HL-60 (cell line): ENCODE measurements around the gene PTPN3.

Experiments
- DNase-seq, 2 experiments: peaks; one replicate each; pipeline ENCODE4 v3.0.0-alpha.2; 2010 to 2020; ENCODE audit warnings: low read depth in 1 of 2, low spot score in 1 of 2
- H3K27ac ChIP-seq: fragments of 250-450 bp; sonication (Bioruptor Pico); replicated peaks from 2 replicates; pipeline ENCODE4 v1.5.1; 2020; ENCODE audit warnings: mild to moderate bottlenecking, moderate library complexity
- H3K27me3 ChIP-seq: fragments of 250-450 bp; sonication (Bioruptor Pico); 2 replicates; pipeline ENCODE4 v1.5.1; 2021; ENCODE audit warnings: mild to moderate bottlenecking, moderate library complexity; ENCODE audit not compliant: insufficient read depth, poor library complexity, severe bottlenecking
- H3K4me3 ChIP-seq: replicated peaks from 2 replicates; pipeline ENCODE4 v1.5.1; 2011; ENCODE audit warnings: mild to moderate bottlenecking, control low read depth, low read length; ENCODE audit not compliant: insufficient read depth
- GABPA ChIP-seq: IDR thresholded peaks from 2 replicates; pipeline ENCODE4 v1.6.1; 2012; ENCODE audit warnings: low read depth
- POLR2AphosphoS5 ChIP-seq: IDR thresholded peaks from 2 replicates; pipeline ENCODE4 v1.6.1; 2012; ENCODE audit warnings: low read depth
- SPI1 ChIP-seq: IDR thresholded peaks from 2 replicates; pipeline ENCODE4 v1.6.1; 2012; ENCODE audit warnings: low read depth, mild to moderate bottlenecking, borderline replicate concordance
- TF ChIP-seq, protein P1 (sequence below): IDR thresholded peaks from 2 replicates; pipeline ENCODE4 v1.6.1; 2012; ENCODE audit warnings: low read depth; ENCODE audit not compliant: insufficient replicate concordance
- TF ChIP-seq, protein P2 (sequence below): IDR thresholded peaks from one replicate; pipeline ENCODE4 v1.5.1; 2011; ENCODE audit warnings: low read length, control low read depth, inconsistent platforms; ENCODE audit not compliant: insufficient read depth

PTPN3 gene

DNA sequence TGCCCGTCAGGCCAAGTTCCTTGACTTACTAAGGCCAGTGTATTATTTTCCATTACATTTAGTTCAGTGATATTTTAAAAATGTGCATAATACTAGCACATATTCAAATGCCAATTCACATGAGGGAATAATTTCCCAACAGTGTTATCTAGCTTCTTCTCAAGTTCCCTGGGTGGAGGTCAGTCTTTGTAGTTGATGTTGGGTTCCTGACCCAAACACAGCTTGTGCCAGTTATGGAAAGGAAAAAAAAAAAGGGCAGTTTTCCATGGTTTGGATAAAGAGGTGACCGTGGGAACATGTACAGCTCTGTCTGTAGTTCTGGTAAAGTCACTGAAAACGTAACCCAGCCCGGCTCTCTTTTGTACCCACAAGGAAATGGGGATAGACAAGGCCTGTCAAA, 11.5 kb upstream of the PTPN3 start:
- DNase-seq: no peak
- TF ChIP-seq, protein P1, sequence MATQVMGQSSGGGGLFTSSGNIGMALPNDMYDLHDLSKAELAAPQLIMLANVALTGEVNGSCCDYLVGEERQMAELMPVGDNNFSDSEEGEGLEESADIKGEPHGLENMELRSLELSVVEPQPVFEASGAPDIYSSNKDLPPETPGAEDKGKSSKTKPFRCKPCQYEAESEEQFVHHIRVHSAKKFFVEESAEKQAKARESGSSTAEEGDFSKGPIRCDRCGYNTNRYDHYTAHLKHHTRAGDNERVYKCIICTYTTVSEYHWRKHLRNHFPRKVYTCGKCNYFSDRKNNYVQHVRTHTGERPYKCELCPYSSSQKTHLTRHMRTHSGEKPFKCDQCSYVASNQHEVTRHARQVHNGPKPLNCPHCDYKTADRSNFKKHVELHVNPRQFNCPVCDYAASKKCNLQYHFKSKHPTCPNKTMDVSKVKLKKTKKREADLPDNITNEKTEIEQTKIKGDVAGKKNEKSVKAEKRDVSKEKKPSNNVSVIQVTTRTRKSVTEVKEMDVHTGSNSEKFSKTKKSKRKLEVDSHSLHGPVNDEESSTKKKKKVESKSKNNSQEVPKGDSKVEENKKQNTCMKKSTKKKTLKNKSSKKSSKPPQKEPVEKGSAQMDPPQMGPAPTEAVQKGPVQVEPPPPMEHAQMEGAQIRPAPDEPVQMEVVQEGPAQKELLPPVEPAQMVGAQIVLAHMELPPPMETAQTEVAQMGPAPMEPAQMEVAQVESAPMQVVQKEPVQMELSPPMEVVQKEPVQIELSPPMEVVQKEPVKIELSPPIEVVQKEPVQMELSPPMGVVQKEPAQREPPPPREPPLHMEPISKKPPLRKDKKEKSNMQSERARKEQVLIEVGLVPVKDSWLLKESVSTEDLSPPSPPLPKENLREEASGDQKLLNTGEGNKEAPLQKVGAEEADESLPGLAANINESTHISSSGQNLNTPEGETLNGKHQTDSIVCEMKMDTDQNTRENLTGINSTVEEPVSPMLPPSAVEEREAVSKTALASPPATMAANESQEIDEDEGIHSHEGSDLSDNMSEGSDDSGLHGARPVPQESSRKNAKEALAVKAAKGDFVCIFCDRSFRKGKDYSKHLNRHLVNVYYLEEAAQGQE: no peak
- TF ChIP-seq SPI1 (no peak), GABPA (no peak), POLR2AphosphoS5 (no peak)
- TF ChIP-seq, protein P2, sequence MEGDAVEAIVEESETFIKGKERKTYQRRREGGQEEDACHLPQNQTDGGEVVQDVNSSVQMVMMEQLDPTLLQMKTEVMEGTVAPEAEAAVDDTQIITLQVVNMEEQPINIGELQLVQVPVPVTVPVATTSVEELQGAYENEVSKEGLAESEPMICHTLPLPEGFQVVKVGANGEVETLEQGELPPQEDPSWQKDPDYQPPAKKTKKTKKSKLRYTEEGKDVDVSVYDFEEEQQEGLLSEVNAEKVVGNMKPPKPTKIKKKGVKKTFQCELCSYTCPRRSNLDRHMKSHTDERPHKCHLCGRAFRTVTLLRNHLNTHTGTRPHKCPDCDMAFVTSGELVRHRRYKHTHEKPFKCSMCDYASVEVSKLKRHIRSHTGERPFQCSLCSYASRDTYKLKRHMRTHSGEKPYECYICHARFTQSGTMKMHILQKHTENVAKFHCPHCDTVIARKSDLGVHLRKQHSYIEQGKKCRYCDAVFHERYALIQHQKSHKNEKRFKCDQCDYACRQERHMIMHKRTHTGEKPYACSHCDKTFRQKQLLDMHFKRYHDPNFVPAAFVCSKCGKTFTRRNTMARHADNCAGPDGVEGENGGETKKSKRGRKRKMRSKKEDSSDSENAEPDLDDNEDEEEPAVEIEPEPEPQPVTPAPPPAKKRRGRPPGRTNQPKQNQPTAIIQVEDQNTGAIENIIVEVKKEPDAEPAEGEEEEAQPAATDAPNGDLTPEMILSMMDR: no peak
- peaks cover 5% of the 10 kb centered on the region for H3K27me3 ChIP-seq
- H3K4me3 ChIP-seq: no peak overlapping the region
- H3K27ac ChIP-seq: no peak overlapping the region

DNA sequence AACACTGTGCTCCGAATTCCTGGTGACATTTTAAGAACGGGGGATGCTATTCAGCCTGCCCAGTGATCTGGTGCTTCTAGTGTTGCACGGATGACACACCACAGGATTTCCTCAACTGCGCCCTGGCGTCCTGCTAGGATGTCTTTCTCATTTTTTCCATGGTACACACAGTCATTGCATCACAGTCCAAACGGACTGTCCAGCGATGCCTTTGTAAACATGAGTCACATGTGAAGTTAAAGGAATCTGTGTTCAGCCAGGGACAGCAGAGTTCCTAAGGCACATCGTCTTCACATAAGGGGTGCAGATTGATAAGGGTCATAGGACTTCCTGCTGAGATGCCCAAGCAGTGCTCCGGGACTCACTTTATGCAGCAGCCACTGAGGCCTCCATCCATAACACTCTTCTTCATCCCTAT, 9.3 kb upstream of the PTPN3 start:
- Histone ChIP-seq H3K4me3 (no peak overlapping the region), H3K27ac (no peak overlapping the region), H3K27me3 (peaks cover 5% of the 10 kb centered on the region)
- no peak for TF ChIP-seq GABPA
- no peak for TF ChIP-seq SPI1
- no peak for TF ChIP-seq POLR2AphosphoS5
- TF ChIP-seq, protein P2: no peak
- TF ChIP-seq, protein P1: no peak
- DNase-seq: no peak

DNA sequence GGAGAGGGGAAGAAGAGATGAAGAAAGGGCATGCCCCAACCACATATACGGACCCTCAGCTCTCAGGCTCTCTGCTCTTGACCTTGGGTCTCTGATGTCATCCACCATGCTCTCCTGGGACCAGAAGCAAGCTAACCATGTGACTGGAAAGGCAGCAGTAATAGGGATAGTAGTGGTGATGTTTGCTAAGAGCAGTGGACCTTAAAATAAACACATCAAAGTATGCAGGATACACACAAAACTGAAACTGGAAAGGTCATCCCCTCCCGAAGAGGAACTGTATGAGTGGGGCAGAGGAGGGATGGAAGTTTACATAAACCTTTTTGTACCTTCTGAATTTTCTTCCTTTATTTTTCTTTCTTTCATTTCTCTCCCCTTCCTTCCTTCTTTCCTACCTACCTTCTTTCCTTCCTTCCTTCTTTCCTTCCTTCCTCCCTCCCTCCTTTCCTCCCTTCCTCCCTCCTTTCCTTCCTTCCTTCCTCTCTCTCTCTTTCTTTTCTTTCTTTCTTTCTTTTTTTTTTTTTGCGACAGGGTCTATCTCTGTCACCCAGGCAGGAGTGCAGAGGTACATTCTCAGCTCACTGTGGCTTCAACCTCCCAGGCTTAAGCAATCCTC, 8.1 kb upstream of the PTPN3 start:
- Histone ChIP-seq H3K4me3 (no peak overlapping the region), H3K27ac (no peak overlapping the region), H3K27me3 (peaks cover 8% of the 10 kb centered on the region)
- no peak for DNase-seq
- TF ChIP-seq, protein P1: no peak
- no peak for TF ChIP-seq GABPA
- TF ChIP-seq, protein P2: no peak
- TF ChIP-seq SPI1: no peak
- TF ChIP-seq POLR2AphosphoS5: no peak
